Memory B cell (primary cell): ENCODE results near the gene SH3BP4.

Experiments
- ATAC-seq: fragments of 150-1000 bp; cut with Tn5 transposase; 2 replicates; pipeline ENCODE4 v1.10.0; 2021; ENCODE audit warnings: low read depth, mild to moderate bottlenecking, moderate library complexity
- DNase-seq, 2 donors: peaks; one replicate each; pipeline ENCODE4 v3.0.0; 2022; ENCODE audit warnings: low spot score in 2 of 2
- H3K27ac Mint-ChIP-seq: one replicate; pipeline ENCODE4 v1.8.0; 2022; ENCODE audit warnings: mild to moderate bottlenecking, moderate library complexity, mixed read lengths
- H3K27me3 Mint-ChIP-seq: one replicate; pipeline ENCODE4 v1.8.0; 2022; ENCODE audit warnings: mixed read lengths
- H3K36me3 Mint-ChIP-seq: one replicate; pipeline ENCODE4 v1.8.0; 2022; ENCODE audit warnings: mild to moderate bottlenecking, mixed read lengths
- H3K4me1 Mint-ChIP-seq: one replicate; pipeline ENCODE4 v1.8.0; 2022; ENCODE audit warnings: mixed read lengths
- H3K4me3 Mint-ChIP-seq: one replicate; pipeline ENCODE4 v1.8.0; 2022; ENCODE audit warnings: mild to moderate bottlenecking, moderate library complexity, mixed read lengths
- H3K9me3 Mint-ChIP-seq: one replicate; pipeline ENCODE4 v1.8.0; 2022; ENCODE audit warnings: mixed read lengths

Gene SH3BP4

GRCh38 chr2:234930397-234930796 lies 21.4 kb upstream of the SH3BP4 start:
- DNase-seq, result no peak
- H3K9me3 Mint-ChIP-seq, result peaks cover under 1% of the 10 kb centered on the region

DNA sequence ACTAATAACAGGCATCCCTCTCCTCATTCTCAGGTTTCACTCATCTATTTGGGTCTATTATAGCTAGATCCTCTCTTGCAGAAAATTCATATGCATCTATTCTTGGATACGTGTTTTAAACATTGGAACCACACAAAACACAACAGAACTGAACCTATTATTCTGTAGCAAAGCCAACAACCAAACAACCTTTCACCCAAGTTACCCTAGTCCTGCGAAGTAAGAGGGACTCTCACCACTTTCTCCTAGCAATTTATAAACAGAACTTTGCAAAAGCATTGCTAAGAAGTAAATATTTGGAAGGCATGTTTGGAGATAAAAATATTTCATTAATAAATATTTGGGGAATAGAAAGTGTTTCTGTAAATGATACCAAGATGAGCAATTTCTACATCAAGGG lies 20.4 kb upstream of the SH3BP4 start:
- no peaks in the 10 kb centered on the region for H3K36me3 Mint-ChIP-seq
- no peaks in the 10 kb centered on the region for H3K4me1 Mint-ChIP-seq
- no peaks in the 10 kb centered on the region for H3K9me3 Mint-ChIP-seq
- ATAC-seq (no peak), DNase-seq (no peak)
- no peak overlapping the region for H3K4me3 Mint-ChIP-seq
- H3K27me3 Mint-ChIP-seq, result peaks cover 6% of the 10 kb centered on the region
- H3K27ac Mint-ChIP-seq, result no peak overlapping the region

More at GRCh38 chr2:234930397-234930796, 21.4 kb upstream of the SH3BP4 start:
- H3K27ac Mint-ChIP-seq, result no peak overlapping the region
- peak; percentile 24 for ATAC-seq
- H3K4me3 Mint-ChIP-seq, result no peak overlapping the region
- H3K36me3 Mint-ChIP-seq, result no peaks in the 10 kb centered on the region
- peaks cover 5% of the 10 kb centered on the region for H3K27me3 Mint-ChIP-seq
- H3K4me1 Mint-ChIP-seq, result no peaks in the 10 kb centered on the region

DNA sequence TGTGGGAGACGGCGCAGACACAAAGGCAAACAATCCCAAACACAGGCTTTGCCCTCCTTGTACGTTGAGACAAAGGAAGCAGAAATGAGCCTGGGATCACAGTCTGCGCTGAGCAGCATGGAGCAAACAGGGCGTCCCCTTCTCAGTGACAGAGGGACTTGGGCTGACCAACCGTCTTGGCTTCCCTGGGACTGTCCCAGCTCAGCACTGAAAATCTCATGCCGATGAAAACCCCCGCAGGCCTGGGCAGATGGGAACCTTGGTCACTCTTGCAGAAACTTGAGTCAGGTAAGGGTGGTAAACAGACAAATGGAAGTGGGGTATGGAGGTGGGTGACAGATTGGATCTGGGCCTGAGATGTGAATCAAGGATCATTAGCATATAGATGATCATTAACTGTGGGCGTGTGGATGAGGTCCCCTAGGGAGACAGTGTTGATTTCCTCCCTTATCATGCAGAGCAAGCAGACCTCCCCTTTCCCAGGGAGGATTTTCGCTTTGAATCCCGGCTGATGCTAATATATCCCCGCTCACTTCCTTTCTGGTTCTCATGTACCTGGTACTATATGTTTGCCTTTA lies 19.1 kb upstream of the SH3BP4 start:
- Mint-ChIP-seq H3K4me3 (no peak overlapping the region), H3K9me3 (no peaks in the 10 kb centered on the region), H3K27me3 (peaks cover 17% of the 10 kb centered on the region), H3K36me3 (peaks cover 2% of the 10 kb centered on the region), H3K4me1 (no peaks in the 10 kb centered on the region), H3K27ac (no peak overlapping the region)
- DNase-seq (no peak), ATAC-seq (no peak)

DNA sequence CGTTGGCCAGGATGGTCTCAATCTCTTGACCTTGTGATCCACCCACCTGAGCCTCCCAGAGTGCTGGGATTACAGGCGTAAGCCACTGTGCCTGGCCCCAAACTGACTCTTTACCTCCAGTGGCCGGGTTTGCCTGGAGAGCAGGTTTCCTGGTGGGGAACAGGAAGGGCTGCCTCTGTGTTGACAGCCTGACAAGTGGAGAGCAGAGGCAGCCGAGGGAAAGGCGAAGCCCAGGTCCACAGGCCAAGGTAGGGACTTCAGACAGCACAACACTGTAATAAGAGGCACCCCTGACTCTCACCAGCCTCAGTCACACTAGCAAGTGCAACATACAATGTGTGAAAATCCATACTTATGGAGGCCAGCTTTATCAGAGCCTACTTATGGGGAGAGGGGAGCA lies 16.5 kb upstream of the SH3BP4 start:
- Mint-ChIP-seq H3K4me3 (no peak overlapping the region), H3K27ac (no peak overlapping the region), H3K36me3 (peaks cover 2% of the 10 kb centered on the region), H3K27me3 (peaks cover 21% of the 10 kb centered on the region), H3K4me1 (no peaks in the 10 kb centered on the region), H3K9me3 (no peaks in the 10 kb centered on the region)
- ATAC-seq (no peak), DNase-seq (no peak)

DNA sequence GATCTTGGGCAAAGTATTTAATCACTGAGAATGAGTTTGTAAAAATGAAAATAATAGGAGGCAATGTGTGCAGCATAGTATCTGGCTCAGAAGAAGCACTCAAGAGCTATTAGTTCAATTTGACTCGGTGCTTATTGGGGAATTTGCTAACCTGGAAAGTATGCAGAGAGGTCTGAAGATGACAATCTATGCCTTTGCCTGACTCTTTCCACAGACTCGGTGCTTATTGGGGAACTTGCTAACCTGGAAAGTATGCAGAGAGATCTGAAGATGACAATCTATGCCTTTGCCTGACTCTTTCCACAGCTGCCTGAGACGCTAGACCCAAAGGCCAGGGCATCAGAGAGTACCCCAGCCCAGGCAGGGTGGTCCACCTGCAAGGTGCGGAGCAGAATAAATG lies 12.2 kb upstream of the SH3BP4 start:
- Mint-ChIP-seq H3K36me3 (peaks cover 2% of the 10 kb centered on the region), H3K9me3 (peaks cover 5% of the 10 kb centered on the region), H3K4me3 (no peak overlapping the region), H3K4me1 (no peaks in the 10 kb centered on the region), H3K27ac (no peak overlapping the region), H3K27me3 (peaks cover 24% of the 10 kb centered on the region)
- ATAC-seq, result no peak
- no peak for DNase-seq

DNA sequence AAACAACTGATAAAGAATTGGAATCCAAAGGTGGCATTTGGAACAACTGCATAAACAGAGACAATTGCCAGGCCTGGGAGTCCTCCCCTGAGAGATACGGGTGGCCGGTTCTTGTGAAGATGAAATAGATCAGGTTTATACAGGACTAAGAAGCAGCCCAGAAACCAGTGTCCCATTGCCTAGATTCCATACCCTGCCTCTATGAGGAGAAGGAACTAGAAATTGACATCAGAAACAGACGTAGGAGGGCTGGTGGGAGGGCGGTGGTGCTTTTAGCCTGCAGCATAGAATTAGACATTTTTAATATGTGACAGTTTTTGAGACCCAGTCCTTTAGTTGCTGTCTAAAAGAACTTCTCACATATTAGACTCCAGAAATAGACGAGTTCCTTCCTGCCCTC lies 11.8 kb upstream of the SH3BP4 start:
- Mint-ChIP-seq H3K36me3 (peaks cover 2% of the 10 kb centered on the region), H3K4me3 (no peak overlapping the region), H3K27ac (no peak overlapping the region), H3K9me3 (peaks cover 5% of the 10 kb centered on the region), H3K4me1 (no peaks in the 10 kb centered on the region), H3K27me3 (peaks cover 21% of the 10 kb centered on the region)
- ATAC-seq, result no peak
- DNase-seq, result no peak

DNA sequence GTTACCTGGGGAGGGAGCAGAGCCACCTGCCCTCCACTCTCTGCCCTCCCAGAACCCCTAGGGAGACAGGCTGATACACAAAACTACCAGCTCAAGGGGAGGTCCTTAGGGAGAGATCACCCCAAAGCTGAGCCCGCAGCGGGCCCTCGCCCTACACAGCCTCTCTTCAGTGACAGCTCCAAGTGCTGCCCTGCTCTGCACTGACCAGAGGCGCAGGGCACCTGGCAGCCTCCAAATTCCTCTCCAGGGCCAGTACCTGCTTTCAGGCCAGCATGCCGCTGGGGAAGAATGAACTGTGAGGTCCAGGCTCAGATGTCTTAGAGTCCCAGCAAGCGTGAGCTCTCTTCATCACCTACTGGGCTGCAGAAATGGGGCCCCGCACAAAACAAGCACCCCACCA lies 11.3 kb upstream of the SH3BP4 start:
- ATAC-seq, result no peak
- Mint-ChIP-seq H3K27me3 (peaks cover 20% of the 10 kb centered on the region), H3K4me3 (no peak overlapping the region), H3K9me3 (peaks cover 5% of the 10 kb centered on the region), H3K36me3 (peaks cover 2% of the 10 kb centered on the region), H3K27ac (no peak overlapping the region), H3K4me1 (no peaks in the 10 kb centered on the region)
- DNase-seq, result no peak

GRCh38 chr2:234945339-234945873 lies 6.4 kb upstream of the SH3BP4 start:
- no peak overlapping the region for H3K27ac Mint-ChIP-seq
- no peak overlapping the region for H3K4me3 Mint-ChIP-seq
- H3K36me3 Mint-ChIP-seq, result no peaks in the 10 kb centered on the region
- H3K27me3 Mint-ChIP-seq, result peaks cover 12% of the 10 kb centered on the region
- peaks cover 5% of the 10 kb centered on the region for H3K9me3 Mint-ChIP-seq
- ATAC-seq (no peak), DNase-seq (no peak)
- peaks cover 3% of the 10 kb centered on the region for H3K4me1 Mint-ChIP-seq

DNA sequence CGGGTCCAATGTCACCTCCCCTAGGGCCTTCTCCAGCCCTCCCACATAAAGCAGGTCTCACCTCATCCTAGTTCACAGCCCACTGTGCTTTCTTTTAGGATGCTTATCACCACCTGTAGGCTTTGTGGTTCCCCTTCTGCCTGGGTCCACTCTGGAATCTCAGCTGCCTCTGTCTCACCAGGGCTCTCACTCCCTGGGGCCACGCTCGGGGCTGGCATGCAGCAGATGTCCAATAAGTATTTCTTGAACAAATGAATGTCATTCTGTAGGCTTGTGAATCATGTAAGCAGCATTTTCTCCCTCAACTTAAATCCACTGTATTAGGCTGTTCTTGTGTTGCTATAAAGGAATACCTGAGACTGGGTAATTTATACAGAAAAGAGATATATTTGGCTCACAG lies 4.3 kb upstream of the SH3BP4 start:
- Mint-ChIP-seq H3K4me3 (no peak overlapping the region), H3K36me3 (no peaks in the 10 kb centered on the region), H3K27me3 (peaks cover 14% of the 10 kb centered on the region), H3K27ac (no peak overlapping the region), H3K9me3 (peaks cover 5% of the 10 kb centered on the region), H3K4me1 (peaks cover 5% of the 10 kb centered on the region)
- ATAC-seq (no peak), DNase-seq (no peak)

- Mint-ChIP-seq H3K27me3 (peaks cover 21% of the 10 kb centered on the region), H3K27ac (no peak overlapping the region)
- no peak for ATAC-seq
These were observed 1.9 kb upstream of the SH3BP4 start for GRCh38 chr2:234949762-234950434.

GRCh38 chr2:234950435-234950729 lies 1.4 kb upstream of the SH3BP4 start:
- Mint-ChIP-seq H3K9me3 (no peaks in the 10 kb centered on the region), H3K36me3 (no peaks in the 10 kb centered on the region), H3K27ac (no peak overlapping the region), H3K27me3 (peaks cover 21% of the 10 kb centered on the region), H3K4me3 (no peak overlapping the region), H3K4me1 (peaks cover 9% of the 10 kb centered on the region)
- ATAC-seq, result no peak
- no peak for DNase-seq

More at GRCh38 chr2:234949762-234950434, 1.9 kb upstream of the SH3BP4 start:
- Mint-ChIP-seq H3K36me3 (no peaks in the 10 kb centered on the region), H3K9me3 (no peaks in the 10 kb centered on the region), H3K4me3 (no peak overlapping the region), H3K4me1 (peaks cover 9% of the 10 kb centered on the region)
- no peak for DNase-seq

- Mint-ChIP-seq H3K27me3 (peaks cover 21% of the 10 kb centered on the region), H3K36me3 (no peaks in the 10 kb centered on the region), H3K27ac (no peak overlapping the region), H3K9me3 (no peaks in the 10 kb centered on the region), H3K4me1 (peaks cover 9% of the 10 kb centered on the region), H3K4me3 (peak overlapping the region; percentile 77)
- DNase-seq (no peak), ATAC-seq (peak; percentile 30)
These were observed 820 bp upstream of the SH3BP4 start for GRCh38 chr2:234950730-234951663.

DNA sequence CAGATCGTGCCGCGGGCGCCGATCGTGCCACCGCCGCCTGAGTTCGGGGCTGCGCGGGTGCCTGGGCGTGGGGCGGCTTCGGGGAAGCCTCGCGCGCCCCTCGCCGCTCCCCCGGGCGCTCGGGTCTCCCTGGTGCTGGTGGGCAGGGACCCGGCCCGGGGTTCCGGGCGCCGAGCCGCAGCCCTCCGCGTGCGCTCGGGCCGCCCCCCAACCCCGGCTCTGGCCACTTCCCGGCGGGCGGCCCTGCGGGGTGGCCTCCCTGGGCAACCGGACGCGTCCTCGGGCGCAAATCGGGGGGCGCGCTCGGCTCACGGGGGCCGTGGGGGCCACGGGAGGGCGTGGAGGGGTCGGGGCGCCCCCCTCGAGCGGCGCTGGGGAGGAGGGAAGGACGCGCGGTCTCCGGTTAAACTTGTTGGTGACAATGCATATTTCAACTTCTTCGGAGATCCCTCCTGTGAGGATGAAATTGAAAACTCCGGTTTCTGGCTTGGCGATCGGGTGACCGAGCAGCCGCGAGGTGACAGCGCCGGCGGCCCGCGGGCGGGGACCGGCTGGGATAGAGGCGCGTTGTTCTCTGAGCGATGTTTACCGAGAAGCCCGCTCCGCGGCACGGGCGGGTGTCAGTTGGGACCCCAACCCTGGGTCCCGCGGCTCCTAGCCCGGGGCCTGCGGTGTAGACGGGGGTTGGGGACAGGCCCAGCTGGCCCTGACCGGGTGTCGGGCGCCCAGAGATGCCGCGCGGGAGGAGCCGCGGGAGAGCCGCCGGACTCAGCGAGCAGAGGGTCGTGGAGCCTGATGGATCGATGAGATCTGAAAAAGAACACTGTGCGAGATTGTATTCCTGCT lies 676 bp downstream of the SH3BP4 start:
- peak in 1 of 2 donors; percentile 27 for DNase-seq
- no peak overlapping the region for H3K27ac Mint-ChIP-seq
- H3K36me3 Mint-ChIP-seq, result no peaks in the 10 kb centered on the region
- peaks cover 16% of the 10 kb centered on the region for H3K27me3 Mint-ChIP-seq
- H3K9me3 Mint-ChIP-seq, result no peaks in the 10 kb centered on the region
- no peak for ATAC-seq
- H3K4me1 Mint-ChIP-seq, result peaks cover 9% of the 10 kb centered on the region
- peak overlapping the region; percentile 77 for H3K4me3 Mint-ChIP-seq
